GM18858 (cell line): Measurements from ENCODE around the gene SLC12A7.
"Not testable (repeated sequence)": the region's sequence is repeated elsewhere in the genome, so short reads cannot be mapped to it uniquely, and the experiment has no call there.

Experiments used
- ATAC-seq: cut with Tn5 transposase; IDR thresholded peaks from one replicate; pipeline ENCODE4 v1.9.1; 2021; ENCODE audit not compliant: unreplicated experiment

SLC12A7 gene

GRCh38 chr5:1111727-1112289, at the start of gene SLC12A7:
Gene SLC12A7, minus strand, starts transcription at chr5:1112063. Its CDS starts 72 bp downstream, at chr5:1111991.
- ATAC-seq: no peak

- ATAC-seq: no peak
Measured at GRCh38 chr5:1161108-1161832, 49.4 kb upstream of the SLC12A7 start.

GRCh38 chr5:1159774-1160406, 48.0 kb upstream of the SLC12A7 start:
- ATAC-seq: no peak

- ATAC-seq: no peak
Measured at GRCh38 chr5:1159341-1159675, 47.4 kb upstream of the SLC12A7 start.

- no peak for ATAC-seq
Measured at GRCh38 chr5:1158647-1159340, 46.9 kb upstream of the SLC12A7 start.

GRCh38 chr5:1157461-1157986, 45.7 kb upstream of the SLC12A7 start:
- ATAC-seq: not testable (repeated sequence)

DNA sequence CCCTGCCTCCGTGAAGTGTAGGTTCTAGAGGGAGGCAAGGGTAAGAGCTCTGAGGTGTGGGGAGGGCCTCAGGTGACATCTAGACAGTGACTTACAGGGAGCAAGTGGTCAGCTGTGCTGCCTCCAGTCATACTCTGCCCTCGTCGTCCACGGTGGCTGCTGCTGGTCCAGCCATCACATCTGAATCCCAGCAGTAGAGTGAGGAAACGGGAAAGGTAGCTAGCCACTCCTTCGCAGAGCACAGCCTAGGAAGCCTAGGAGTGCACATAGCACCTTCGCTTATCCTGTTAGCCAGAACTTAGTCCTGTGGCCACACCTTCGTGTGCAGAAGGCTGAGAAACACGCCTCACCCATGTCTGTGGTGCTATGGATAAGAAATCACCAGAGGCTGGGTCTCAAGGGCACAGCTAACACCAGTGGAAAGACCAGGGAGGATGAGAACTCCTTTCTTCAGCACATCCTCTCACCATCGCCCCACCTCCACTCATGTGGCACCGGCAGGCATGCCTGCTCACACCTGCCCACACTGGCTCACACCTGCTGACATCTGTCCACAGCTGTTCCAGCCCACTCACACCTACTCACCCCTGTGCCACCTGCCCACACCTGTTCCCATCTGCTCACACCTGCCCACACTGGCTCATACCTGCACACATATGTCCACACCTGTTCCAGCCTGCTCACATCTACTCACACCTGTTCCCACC, 45.0 kb upstream of the SLC12A7 start:
- no peak for ATAC-seq

DNA sequence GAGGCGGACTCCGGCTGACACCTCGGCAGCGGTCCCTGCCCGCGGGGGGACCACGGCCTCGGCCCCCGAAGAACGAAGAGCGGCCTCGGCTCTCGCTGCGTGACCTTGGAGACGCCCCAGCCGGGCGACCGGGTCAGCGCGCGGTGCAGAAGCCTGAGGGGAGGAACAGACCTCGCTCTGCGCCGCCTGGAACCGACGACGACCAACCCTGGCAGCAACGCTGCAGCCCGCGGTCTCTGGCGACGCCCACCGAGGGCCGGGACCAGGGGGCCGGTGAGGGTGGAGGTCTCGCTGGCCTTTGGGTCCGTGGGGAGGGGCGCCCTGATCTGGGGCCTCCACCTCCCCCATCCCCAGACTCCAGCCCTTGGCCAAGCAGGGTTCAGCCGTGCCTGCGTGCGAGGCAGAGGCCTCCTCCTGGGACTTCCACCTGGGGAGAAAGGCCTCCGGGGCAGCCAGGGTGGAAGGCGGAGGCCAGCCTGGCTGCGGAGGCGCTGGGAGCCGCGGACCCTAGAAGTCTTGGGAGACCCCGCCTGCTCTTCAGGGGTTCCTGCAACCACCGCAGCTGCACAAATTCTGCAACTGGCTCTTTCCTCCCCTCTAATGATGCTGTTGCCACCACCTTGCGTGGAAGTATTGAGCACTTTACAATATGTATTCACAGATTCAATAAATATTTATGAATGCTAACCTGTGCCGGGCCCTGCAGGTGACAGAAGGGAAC, 44.3 kb upstream of the SLC12A7 start:
- ATAC-seq: no peak

DNA sequence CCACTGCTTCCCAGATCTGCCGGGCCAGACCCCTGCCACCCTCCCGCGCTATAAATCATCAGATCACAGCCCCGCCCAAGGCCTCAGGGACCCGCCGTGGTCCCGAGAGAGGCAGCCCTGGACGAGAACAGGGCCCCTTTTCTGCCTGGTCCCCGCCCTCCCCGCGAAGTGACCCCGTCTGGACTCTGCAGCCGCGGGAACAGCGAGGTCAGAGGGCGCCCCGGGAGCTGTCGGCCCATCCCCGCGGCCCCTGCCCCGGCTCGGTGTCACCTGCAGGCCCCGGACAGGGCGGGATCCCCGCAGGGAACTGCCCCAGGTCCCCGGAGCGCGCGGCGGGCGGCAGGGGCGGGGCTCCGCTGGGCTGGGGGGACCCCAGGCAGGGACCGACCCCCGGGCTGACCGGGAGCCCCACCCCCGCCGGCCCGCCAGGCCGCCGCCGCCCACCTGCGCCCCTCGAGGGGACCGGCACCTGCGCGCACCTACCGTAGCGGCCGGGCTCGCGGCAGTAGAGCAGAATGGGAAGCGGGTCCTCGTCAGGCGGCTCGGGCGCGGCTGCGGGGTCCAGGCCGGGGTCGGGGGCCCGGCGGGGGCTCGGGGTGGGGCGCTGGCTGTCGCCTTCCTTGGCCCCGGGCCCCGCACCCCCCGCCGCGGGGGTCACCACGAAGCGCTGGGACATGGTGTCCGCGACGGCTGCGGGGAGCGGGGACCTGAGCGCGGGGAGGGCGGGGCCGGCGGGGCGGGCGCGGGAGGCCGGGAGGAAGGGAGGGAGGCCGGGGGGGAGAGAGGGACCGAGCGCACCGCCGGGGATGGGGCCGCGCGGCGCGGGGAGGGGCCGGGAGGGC, 43.5 kb upstream of the SLC12A7 start:
- ATAC-seq: no peak

DNA sequence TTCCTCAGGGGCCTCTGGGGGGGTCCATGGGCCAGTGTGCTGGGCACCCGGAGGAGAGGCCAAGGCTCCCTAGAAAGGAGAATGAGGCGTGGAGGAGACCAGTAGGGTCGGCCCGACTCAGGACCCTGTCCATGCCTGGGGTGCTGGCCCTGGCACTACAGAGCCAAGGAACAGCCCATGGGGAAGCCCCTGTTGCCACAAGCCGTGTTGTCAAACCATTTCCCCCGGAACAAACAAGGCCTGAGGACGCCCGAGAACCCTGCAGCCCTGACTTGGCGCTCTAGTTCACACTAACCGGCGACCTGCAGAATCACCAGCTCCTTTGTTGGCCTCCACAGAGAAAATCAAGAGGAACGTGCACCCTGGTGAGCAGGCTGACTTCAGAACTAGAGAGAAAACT, 41.6 kb upstream of the SLC12A7 start:
- no peak for ATAC-seq

DNA sequence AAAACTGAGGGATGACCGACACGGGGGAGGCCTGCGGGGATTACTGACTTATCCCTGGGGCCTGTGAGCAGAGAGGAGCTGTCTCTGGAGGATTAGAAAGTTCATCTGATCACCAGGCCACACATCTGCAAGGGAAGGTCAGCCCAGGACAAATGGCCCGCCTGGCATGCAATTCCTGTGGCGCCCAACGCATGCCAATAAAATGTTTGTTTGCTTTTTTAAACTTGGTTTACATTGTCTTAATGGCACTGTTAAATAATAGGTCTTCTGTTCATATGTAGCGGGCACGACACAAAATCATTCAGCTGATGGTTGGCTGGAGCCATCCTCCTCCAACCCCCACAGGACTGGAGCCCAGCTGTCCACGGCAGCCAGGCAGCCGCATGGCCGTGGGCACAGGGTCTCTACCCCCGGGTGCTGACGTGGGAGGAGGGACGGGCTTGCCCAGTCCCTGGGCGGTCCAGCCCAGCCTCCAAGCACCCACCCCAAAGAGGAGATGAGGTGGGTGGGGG, 41.0 kb upstream of the SLC12A7 start:
- ATAC-seq: no peak

DNA sequence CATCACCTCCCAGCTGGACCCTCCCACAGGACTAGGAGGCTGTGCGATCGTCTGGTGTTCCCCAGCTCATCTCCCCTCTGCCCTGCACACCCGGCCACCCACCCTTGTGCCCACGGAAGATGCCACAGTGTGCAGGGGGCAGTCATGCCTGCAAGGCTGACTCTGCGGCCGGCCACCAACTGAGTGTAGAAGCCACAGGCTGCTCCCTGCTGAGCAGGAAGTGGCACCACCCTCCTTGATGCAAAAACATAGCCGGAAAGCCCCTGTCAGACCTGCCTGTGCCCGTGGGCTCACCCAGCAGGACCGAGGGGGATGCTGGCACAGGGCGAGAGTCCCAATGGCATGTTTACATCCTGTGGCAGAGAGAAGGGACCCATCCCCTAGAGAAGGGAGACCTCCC, 40.3 kb upstream of the SLC12A7 start:
- peak; percentile 40 for ATAC-seq

GRCh38 chr5:1151316-1151715, 39.5 kb upstream of the SLC12A7 start:
- no peak for ATAC-seq

GRCh38 chr5:1150866-1151265, 39.0 kb upstream of the SLC12A7 start:
- ATAC-seq: no peak

DNA sequence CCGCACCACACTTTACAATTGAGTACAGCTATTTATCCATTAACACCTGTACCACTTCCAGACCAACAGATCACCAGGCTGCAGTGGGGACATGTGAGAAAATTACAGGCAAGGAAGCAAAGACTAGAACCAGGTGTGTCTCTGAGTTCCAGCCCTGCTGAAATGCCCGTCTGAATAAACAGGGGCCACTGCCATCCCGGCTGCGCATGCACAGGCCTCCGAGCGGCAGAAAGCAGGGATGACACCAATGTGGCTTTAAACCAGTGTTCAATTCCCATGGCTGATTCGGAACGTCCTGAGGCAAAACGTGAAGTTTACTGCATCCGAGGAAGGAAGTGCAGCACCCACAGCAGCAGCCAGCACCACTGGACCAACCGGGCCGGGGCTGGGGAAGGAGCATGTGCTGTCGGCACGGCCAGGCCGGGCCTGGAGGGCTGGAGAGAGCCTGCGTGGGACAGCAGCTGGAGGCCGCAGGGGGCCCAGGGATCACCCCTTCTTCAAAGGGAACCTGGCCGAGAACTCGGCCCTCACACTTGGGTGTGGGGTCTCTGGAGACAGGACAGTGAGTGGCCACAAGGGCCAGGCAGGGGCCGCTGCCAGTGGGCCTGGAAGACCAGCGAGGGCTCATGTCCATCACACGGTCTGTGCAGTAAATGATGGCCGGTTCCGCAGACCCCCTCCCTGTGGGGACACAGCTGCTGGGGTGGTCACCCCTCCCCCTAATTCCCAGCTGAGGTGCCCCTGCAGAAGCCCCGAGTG, 33.0 kb upstream of the SLC12A7 start:
- ATAC-seq: no peak

DNA sequence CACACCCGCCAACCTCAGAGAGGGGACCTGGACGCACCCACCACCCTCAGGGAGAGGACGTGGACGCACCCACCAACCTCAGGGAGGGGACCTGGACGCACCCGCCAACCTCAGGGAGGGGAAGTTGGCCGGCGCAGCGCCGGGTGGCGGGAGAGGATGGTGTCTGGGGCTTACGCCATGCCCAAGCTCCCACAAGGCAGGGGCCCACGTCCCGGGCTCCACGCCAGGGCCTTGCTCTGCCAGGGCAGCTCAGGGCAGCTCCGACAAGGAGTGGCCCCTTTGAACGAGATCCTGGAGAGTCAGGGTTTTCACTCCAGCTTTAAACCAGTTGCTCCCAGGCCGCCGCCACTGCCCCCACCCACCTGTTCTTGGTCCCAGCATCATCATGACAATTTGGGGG, 32.2 kb upstream of the SLC12A7 start:
- no peak for ATAC-seq

GRCh38 chr5:1143670-1143951, 31.7 kb upstream of the SLC12A7 start:
- no peak for ATAC-seq

DNA sequence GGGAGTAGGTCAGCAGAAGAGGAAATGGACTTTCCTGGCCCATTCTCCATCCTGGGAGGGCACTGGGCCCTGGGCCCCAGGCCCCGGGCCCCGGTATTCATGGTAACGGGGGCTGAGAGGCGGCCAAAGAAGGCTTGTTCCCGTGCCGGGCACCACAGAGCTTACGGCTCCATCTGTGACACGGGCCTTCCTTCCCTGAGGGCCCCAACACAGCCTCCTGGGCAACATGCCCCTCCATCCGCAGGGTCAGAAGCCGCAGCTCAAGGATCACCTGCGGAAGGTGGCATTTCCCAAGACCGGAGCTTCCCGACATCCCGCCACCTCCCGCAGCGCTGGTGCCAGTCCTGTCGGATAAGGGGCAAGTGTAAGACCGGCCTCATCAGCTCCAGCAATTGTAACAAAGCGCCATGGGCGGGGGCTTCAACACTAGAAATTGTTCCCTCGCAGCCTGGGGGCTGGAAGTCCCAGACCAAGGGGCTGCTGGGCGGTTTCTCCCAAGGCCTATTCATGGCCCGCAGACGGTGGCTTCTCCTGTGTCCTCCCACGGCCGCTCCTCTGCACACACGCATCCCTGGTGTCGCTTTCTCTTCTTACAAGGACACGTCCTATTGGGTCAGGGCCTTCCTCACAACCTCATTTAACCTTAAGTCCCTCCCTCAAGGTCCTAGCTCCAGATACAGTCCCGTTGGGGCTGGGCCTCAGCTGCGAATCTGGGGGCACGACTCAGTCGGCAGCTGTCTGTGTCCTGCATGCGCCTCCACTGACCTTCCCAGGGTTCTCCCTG, 31.2 kb upstream of the SLC12A7 start:
- ATAC-seq: no peak
